Gastrocnemius medialis (tissue), 4 donors: ENCODE data around the gene PIK3C2G.

Experiments
- POLR2A ChIP-seq, 2 donors: fragments of 450-650 bp; IDR thresholded peaks; one replicate each; pipeline ENCODE4 v1.6.1; 2017; ENCODE audit warnings: antibody characterized with exemption in 2 of 2, mild to moderate bottlenecking in 2 of 2, moderate library complexity in 2 of 2
- TF ChIP-seq, protein P1 (sequence below), 5 experiments: fragments of 450-650 bp in 3 of 5; fragments of 200-600 bp in 2 of 5; sonication (generic) in 2 of 5; IDR thresholded peaks in 4 of 5; conservative IDR thresholded peaks in 1 of 5; 1 replicate in 4 of 5; 2 replicates in 1 of 5; pipeline ENCODE4 v1.5.1; 2016 to 2019; ENCODE audit warnings: antibody characterized with exemption in 5 of 5, mild to moderate bottlenecking in 3 of 5, moderate library complexity in 3 of 5

DNA sequence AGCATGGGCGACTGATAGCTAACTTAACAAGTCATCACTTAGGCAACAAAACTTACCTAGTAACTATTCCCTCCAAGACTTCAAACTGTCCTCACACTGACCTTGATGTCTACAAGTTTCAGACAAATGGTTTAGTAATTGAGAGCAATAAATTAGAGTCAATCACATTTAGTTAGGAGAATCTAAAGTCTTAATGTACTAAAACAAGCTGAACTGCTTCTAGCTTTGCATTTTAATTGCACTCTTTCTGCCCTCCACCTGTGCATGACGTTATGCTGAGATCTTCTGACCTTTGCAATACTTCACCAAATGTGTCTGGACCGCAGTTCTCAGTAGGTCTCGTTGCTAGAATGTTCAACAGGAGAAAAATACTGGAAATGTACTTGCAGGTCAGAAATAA lies 158.0 kb downstream of the PIK3C2G start:
- TF ChIP-seq, protein P1, sequence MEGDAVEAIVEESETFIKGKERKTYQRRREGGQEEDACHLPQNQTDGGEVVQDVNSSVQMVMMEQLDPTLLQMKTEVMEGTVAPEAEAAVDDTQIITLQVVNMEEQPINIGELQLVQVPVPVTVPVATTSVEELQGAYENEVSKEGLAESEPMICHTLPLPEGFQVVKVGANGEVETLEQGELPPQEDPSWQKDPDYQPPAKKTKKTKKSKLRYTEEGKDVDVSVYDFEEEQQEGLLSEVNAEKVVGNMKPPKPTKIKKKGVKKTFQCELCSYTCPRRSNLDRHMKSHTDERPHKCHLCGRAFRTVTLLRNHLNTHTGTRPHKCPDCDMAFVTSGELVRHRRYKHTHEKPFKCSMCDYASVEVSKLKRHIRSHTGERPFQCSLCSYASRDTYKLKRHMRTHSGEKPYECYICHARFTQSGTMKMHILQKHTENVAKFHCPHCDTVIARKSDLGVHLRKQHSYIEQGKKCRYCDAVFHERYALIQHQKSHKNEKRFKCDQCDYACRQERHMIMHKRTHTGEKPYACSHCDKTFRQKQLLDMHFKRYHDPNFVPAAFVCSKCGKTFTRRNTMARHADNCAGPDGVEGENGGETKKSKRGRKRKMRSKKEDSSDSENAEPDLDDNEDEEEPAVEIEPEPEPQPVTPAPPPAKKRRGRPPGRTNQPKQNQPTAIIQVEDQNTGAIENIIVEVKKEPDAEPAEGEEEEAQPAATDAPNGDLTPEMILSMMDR (IDR thresholded peaks at IDR 0.05 in 4 of 5, conservative IDR thresholded peaks at IDR 0.05 in 1 of 5): no peak
- TF ChIP-seq POLR2A (IDR thresholded peaks at IDR 0.05): no peak
